ENCODE measurements around the gene CSMD2. TPM values are rescaled to one million over a fixed set of nuclear protein-coding genes. Genes with fewer than 3 reads are reported as not detected.

Gene CSMD2
- total RNA-seq, 2 experiments from 2014 or later, result not detected

GRCh38 chr1:33899746-33900145, 265.3 kb downstream of the CSMD2 start:
- Mint-ChIP-seq H3K36me3 (ENCODE audit: low read depth) (no peaks in the 10 kb centered on the region), H3K4me3 (no peak overlapping the region), H3K27me3 (peaks cover 25% of the 10 kb centered on the region), H3K9me3 (ENCODE audit: low read depth) (no peaks in the 10 kb centered on the region), H3K27ac (no peak overlapping the region), H3K4me1 (no peaks in the 10 kb centered on the region)
- ATAC-seq, result no peak
- intact Hi-C loops (cut with DNase I, micrococcal nuclease), result no loop called here
- DNase-seq, result no peak
- POLR2A ChIA-PET, result no interaction called here
- CTCF ChIA-PET, result interaction anchor here (0.8 kb wide), 1 partner anchor 12 kb away, joined by 3 read pairs; no protein-coding TSS in a partner anchor

- H3K27me3 Mint-ChIP-seq, result peaks cover 26% of the 10 kb centered on the region
- H3K9me3 Mint-ChIP-seq (ENCODE audit: low read depth), result no peaks in the 10 kb centered on the region
- H3K27ac Mint-ChIP-seq, result no peak overlapping the region
- ATAC-seq, result no peak
- no peaks in the 10 kb centered on the region for H3K36me3 Mint-ChIP-seq (ENCODE audit: low read depth)
- DNase-seq, result no peak
- no peaks in the 10 kb centered on the region for H3K4me1 Mint-ChIP-seq
- ChIA-PET CTCF (no interaction called here), POLR2A (no interaction called here)
- intact Hi-C loops (cut with DNase I, micrococcal nuclease), result no loop called here
- no peak overlapping the region for H3K4me3 Mint-ChIP-seq
These were observed 266.1 kb downstream of the CSMD2 start for GRCh38 chr1:33898881-33899280.

DNA sequence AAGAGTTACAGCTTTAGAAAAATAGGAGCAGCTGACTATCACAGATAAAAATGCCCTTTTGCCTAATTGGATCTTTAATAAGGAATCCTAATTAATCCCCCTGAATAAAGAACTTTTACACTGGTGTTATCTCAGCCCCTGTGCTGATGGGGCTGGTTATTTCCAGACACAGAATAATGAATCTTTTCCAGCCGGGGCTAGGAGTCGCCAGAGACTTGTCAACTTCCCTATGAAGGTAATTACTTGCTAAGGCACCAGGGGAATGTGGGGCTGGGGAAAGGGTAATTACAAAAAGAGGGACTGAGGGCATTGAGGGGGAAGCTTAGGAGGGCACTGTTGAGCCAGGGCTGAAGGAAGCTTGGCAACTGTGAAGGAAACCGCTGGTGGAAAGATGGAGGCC, 266.6 kb downstream of the CSMD2 start:
- H3K4me3 Mint-ChIP-seq, result no peak overlapping the region
- H3K36me3 Mint-ChIP-seq (ENCODE audit: low read depth), result no peaks in the 10 kb centered on the region
- intact Hi-C loops (cut with DNase I, micrococcal nuclease), result no loop called here
- H3K4me1 Mint-ChIP-seq, result no peaks in the 10 kb centered on the region
- peaks cover 23% of the 10 kb centered on the region for H3K27me3 Mint-ChIP-seq
- no peak overlapping the region for H3K27ac Mint-ChIP-seq
- DNase-seq, result no peak
- ChIA-PET POLR2A (no interaction called here), CTCF (interaction anchor here (1.2 kb wide), 1 partner anchor 10 kb away, joined by 3 read pairs; no protein-coding TSS in a partner anchor)
- H3K9me3 Mint-ChIP-seq (ENCODE audit: low read depth), result no peaks in the 10 kb centered on the region
- ATAC-seq, result no peak

DNA sequence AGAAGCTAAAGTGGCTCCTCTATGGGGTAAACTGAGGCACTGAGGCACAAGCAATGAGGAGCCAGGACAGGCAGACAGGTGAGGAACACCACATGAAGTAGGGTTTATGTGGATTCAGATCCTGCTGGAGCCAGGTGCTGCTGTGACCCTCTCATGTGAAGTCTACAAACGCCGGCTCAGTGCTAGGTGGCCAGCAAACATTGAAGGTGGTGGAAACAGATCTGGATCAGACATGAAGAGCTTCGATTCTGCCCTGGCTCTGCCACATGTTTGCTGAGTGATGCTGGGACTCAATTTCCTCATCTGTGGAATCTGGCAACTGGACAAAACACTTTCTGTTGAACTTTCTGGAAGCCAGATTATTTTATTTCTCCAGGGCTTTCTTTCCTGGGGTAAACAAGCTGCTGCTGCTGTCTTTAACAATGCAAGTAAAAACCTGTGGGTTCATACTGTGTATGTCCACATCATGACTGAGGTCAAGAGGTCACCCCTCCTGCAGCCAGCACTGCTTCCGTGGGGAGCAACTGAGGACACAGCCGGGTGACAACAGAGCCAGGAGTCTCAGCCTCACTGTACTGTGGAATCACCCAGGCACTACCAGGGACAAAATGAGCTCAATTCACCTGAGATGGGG, 267.8 kb downstream of the CSMD2 start:
- H3K36me3 Mint-ChIP-seq (ENCODE audit: low read depth), result no peaks in the 10 kb centered on the region
- H3K4me3 Mint-ChIP-seq, result no peak overlapping the region
- peaks cover 21% of the 10 kb centered on the region for H3K27me3 Mint-ChIP-seq
- ChIA-PET POLR2A (no interaction called here), CTCF (interaction anchor here (1.2 kb wide), 1 partner anchor 9 kb away, joined by 3 read pairs; no protein-coding TSS in a partner anchor)
- no peak overlapping the region for H3K27ac Mint-ChIP-seq
- H3K9me3 Mint-ChIP-seq (ENCODE audit: low read depth), result peaks cover 2% of the 10 kb centered on the region
- DNase-seq (no peak), ATAC-seq (no peak)
- no peaks in the 10 kb centered on the region for H3K4me1 Mint-ChIP-seq
- intact Hi-C loops (cut with DNase I, micrococcal nuclease), result no loop called here

GRCh38 chr1:33895976-33896375, 269.1 kb downstream of the CSMD2 start:
- no peak overlapping the region for H3K4me3 Mint-ChIP-seq
- intact Hi-C loops (cut with DNase I, micrococcal nuclease), result no loop called here
- H3K27ac Mint-ChIP-seq, result no peak overlapping the region
- ChIA-PET POLR2A (no interaction called here), CTCF (no interaction called here)
- H3K27me3 Mint-ChIP-seq, result peaks cover 16% of the 10 kb centered on the region
- ATAC-seq, result no peak
- H3K36me3 Mint-ChIP-seq (ENCODE audit: low read depth), result no peaks in the 10 kb centered on the region
- no peak for DNase-seq
- no peaks in the 10 kb centered on the region for H3K4me1 Mint-ChIP-seq
- H3K9me3 Mint-ChIP-seq (ENCODE audit: low read depth), result peaks cover 2% of the 10 kb centered on the region

DNA sequence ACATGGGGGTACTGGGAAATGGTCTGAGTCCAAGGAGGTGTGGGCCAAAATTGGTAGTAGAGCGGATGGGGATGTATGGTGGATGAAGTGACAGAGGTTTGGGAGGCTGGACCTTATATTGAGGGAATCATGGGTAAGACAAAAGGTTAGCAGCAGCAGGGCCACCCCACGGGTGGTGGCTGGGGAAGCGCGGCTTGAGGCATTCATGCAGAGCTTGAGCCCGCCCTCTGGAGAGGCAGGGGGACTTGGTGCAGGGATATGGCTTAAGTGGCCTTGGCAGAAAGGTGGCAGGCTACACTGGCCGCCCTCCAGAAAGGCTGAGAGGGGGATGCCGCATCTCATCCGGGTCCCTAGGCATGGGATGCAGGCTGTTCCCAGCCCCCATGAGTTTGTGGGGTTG, 269.6 kb downstream of the CSMD2 start:
- H3K36me3 Mint-ChIP-seq (ENCODE audit: low read depth), result no peaks in the 10 kb centered on the region
- peaks cover 14% of the 10 kb centered on the region for H3K27me3 Mint-ChIP-seq
- intact Hi-C loops (cut with DNase I, micrococcal nuclease), result no loop called here
- CTCF ChIA-PET, result no interaction called here
- peaks cover 2% of the 10 kb centered on the region for H3K9me3 Mint-ChIP-seq (ENCODE audit: low read depth)
- DNase-seq, result no peak
- no peaks in the 10 kb centered on the region for H3K4me1 Mint-ChIP-seq
- H3K4me3 Mint-ChIP-seq, result no peak overlapping the region
- no peak for ATAC-seq
- POLR2A ChIA-PET, result no interaction called here
- no peak overlapping the region for H3K27ac Mint-ChIP-seq

GRCh38 chr1:33893147-33893830, 271.7 kb downstream of the CSMD2 start:
- ATAC-seq (no peak), DNase-seq (no peak)
- peaks cover 12% of the 10 kb centered on the region for H3K27me3 Mint-ChIP-seq
- H3K36me3 Mint-ChIP-seq (ENCODE audit: low read depth), result no peaks in the 10 kb centered on the region
- H3K9me3 Mint-ChIP-seq (ENCODE audit: low read depth), result peaks cover 2% of the 10 kb centered on the region
- no peak overlapping the region for H3K27ac Mint-ChIP-seq
- ChIA-PET CTCF (no interaction called here), POLR2A (no interaction called here)
- no peaks in the 10 kb centered on the region for H3K4me1 Mint-ChIP-seq
- no peak overlapping the region for H3K4me3 Mint-ChIP-seq
- intact Hi-C loops (cut with DNase I, micrococcal nuclease), result no loop called here

- ATAC-seq, result no peak
- Mint-ChIP-seq H3K4me3 (no peak overlapping the region), H3K36me3 (ENCODE audit: low read depth) (no peaks in the 10 kb centered on the region), H3K9me3 (ENCODE audit: low read depth) (no peaks in the 10 kb centered on the region), H3K27ac (no peak overlapping the region), H3K4me1 (no peaks in the 10 kb centered on the region), H3K27me3 (peaks cover 15% of the 10 kb centered on the region)
- ChIA-PET CTCF (interaction anchor here (1.5 kb wide), 1 partner anchor 253 kb away, joined by 3 read pairs; no protein-coding TSS in a partner anchor), POLR2A (no interaction called here)
- intact Hi-C loops (cut with DNase I, micrococcal nuclease), result no loop called here
- no peak for DNase-seq
These were observed 278.5 kb downstream of the CSMD2 start for GRCh38 chr1:33886496-33886895.

DNA sequence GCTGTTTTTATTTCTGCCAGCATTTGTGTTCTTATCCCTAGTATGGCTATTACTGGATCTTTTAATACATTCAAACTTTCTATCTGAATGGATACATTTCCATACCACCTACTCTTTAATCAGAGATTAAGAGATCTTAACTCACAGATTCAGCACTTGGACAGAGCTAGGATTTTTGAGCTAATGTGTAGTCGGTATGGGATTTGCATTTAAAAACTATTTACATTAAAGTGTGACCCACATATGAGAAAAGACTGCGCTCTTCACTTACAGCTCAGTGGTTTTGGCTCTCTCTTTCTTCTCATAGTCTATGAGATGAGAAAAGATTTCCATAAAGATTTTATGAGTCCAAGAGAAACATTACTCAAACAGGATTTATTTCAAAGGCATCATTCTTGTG, 284.7 kb downstream of the CSMD2 start:
- ChIA-PET POLR2A (no interaction called here), CTCF (no interaction called here)
- ATAC-seq, result no peak
- intact Hi-C loops (cut with DNase I, micrococcal nuclease), result no loop called here
- Mint-ChIP-seq H3K4me3 (no peak overlapping the region), H3K36me3 (ENCODE audit: low read depth) (no peaks in the 10 kb centered on the region), H3K27me3 (peaks cover 22% of the 10 kb centered on the region), H3K9me3 (ENCODE audit: low read depth) (no peaks in the 10 kb centered on the region), H3K27ac (no peak overlapping the region), H3K4me1 (no peaks in the 10 kb centered on the region)
- no peak for DNase-seq

GRCh38 chr1:33878392-33878791, 286.6 kb downstream of the CSMD2 start:
- peaks cover 14% of the 10 kb centered on the region for H3K27me3 Mint-ChIP-seq
- no peak overlapping the region for H3K27ac Mint-ChIP-seq
- no peak overlapping the region for H3K4me3 Mint-ChIP-seq
- H3K9me3 Mint-ChIP-seq (ENCODE audit: low read depth), result no peaks in the 10 kb centered on the region
- no peaks in the 10 kb centered on the region for H3K4me1 Mint-ChIP-seq
- POLR2A ChIA-PET, result no interaction called here
- CTCF ChIA-PET, result no interaction called here
- ATAC-seq, result no peak
- no peaks in the 10 kb centered on the region for H3K36me3 Mint-ChIP-seq (ENCODE audit: low read depth)
- DNase-seq, result no peak
- intact Hi-C loops (cut with DNase I, micrococcal nuclease), result no loop called here

GRCh38 chr1:33876970-33877650, 287.9 kb downstream of the CSMD2 start:
- intact Hi-C loops (cut with DNase I, micrococcal nuclease), result no loop called here
- H3K4me3 Mint-ChIP-seq, result no peak overlapping the region
- H3K27ac Mint-ChIP-seq, result no peak overlapping the region
- ChIA-PET POLR2A (no interaction called here), CTCF (interaction anchor here (0.6 to 0.7 kb wide), 2 partner anchors 16 to 41 kb away, joined by 3 read pairs; no protein-coding TSS in a partner anchor)
- DNase-seq (no peak), ATAC-seq (no peak)
- H3K36me3 Mint-ChIP-seq (ENCODE audit: low read depth), result no peaks in the 10 kb centered on the region
- no peaks in the 10 kb centered on the region for H3K9me3 Mint-ChIP-seq (ENCODE audit: low read depth)
- H3K27me3 Mint-ChIP-seq, result peaks cover 14% of the 10 kb centered on the region
- no peaks in the 10 kb centered on the region for H3K4me1 Mint-ChIP-seq

DNA sequence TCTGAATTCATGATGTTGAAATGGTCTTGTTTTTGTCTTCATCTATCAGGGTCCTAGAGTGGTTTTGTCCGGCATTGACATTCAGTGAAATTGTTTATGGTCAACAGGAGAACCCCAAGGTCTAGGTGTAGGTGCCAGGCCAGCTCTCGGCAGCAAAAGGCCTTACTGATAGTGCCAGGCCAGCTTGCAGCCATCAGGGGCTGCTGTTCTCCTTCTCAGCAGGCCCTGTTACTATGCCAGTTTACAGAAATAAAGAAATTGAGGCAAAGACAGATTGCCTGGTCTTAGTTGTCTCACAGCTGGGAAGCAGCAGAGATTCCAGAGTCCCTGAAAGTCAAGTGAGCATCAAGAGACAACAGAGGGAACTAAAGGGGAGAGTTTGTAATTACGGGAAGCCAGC, 289.2 kb downstream of the CSMD2 start:
- Mint-ChIP-seq H3K27me3 (peaks cover 9% of the 10 kb centered on the region), H3K4me1 (no peaks in the 10 kb centered on the region), H3K27ac (no peak overlapping the region), H3K9me3 (ENCODE audit: low read depth) (no peaks in the 10 kb centered on the region), H3K4me3 (no peak overlapping the region), H3K36me3 (ENCODE audit: low read depth) (no peaks in the 10 kb centered on the region)
- DNase-seq (no peak), ATAC-seq (no peak)
- intact Hi-C loops (cut with DNase I, micrococcal nuclease), result no loop called here
- CTCF ChIA-PET, result interaction anchor here (0.6 kb wide), 2 partner anchors 30 to 270 kb away, joined by 4 read pairs; no protein-coding TSS in a partner anchor
- POLR2A ChIA-PET, result no interaction called here

All from activated CD4-positive, alpha-beta T cell treated with anti-CD3 and anti-CD28 coated beads for 36 hours (primary cell).